Mucosa of stomach (tissue), 1 donor: ENCODE results near the gene RNH1.

Source experiments
- H3K27me3 ChIP-seq: one replicate; pipeline ENCODE4 v1.7.0; 2013; ENCODE audit warnings: mild to moderate bottlenecking, low read length; ENCODE audit not compliant: control insufficient read depth, insufficient read depth
- H3K36me3 ChIP-seq: one replicate; pipeline ENCODE4 v1.7.0; 2013; ENCODE audit warnings: low read length; ENCODE audit not compliant: control insufficient read depth, insufficient read depth
- H3K4me1 ChIP-seq: one replicate; pipeline ENCODE4 v1.7.0; 2013; ENCODE audit warnings: mild to moderate bottlenecking, low read length; ENCODE audit not compliant: control insufficient read depth, insufficient read depth
- H3K4me3 ChIP-seq: one replicate; pipeline ENCODE4 v1.7.0; 2013; ENCODE audit warnings: low read length
- H3K9ac ChIP-seq: one replicate; pipeline ENCODE4 v1.7.0; 2013; ENCODE audit warnings: mild to moderate bottlenecking, low read length, moderate library complexity
- H3K9me3 ChIP-seq: one replicate; pipeline ENCODE4 v1.7.0; 2013; ENCODE audit warnings: mild to moderate bottlenecking, low read length, moderate library complexity; ENCODE audit not compliant: control insufficient read depth
- donor health status: Pancreatic carcinoma.

Gene RNH1

DNA sequence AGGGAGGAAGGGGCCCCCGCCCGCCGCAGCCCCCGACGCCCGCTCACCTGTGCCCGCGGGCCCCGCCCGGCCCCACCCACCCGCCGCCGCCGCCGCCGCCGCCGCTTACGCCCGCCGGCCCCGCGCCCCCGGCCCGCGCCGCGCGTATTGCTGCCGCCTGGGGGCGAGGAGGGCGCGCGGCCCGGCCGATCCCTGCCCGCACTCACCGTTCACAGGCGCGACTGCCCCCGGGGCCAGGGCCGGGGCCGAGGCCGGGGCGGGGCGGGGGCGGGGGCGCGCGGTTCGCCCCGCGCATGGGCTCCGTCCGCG lies 28.1 kb upstream of the RNH1 start:
- H3K4me1 ChIP-seq = peaks cover 37% of the 10 kb centered on the region
- no peak overlapping the region for H3K9ac ChIP-seq
- peaks cover 13% of the 10 kb centered on the region for H3K36me3 ChIP-seq

DNA sequence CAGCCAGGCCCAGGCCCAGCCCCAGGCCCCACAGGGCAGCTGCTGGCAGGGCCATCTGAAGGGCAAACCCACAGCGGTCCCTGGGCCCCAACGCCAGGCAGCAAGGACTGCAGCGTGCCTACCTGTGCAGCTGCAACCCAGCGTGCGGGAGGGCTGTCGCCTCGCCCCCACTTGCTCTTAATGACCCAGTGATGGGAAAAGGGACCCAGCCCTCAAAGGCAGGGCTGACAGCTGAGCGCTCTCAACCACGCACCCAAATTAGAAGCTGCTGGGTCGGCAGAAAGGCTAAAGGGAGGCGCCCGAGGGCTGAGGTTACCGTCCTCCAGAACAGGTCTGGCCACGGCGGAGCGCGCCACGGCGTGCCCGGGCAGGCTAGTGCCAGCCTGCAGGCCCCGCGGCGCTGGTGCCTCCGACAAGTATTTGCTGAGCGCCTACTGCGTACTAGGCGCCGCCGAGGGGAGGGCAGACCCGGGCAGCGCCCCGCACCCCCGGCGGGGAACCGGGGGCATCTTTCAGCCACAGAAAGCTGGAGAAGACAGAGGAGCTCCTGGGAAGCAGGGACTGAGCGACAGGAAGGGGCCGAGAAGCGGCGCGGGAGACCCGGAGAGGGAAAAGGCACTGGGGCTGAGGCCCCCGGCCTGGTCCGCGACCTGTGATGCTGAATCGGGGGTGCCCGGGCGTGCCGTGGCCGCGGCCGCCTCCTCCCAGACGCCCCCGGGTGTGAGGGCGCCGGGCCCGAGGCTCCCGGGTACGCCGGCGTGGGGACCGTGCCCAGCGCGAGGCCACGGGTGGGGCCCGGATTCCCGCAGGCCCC lies 27.6 kb upstream of the RNH1 start:
- Histone ChIP-seq H3K4me3 (peak overlapping the region; percentile 33), H3K4me1 (peaks cover 37% of the 10 kb centered on the region), H3K9ac (peak overlapping the region; percentile 64)

More for the DNA sequence above, 28.1 kb upstream of the RNH1 start:
- H3K27me3 ChIP-seq = peaks cover 6% of the 10 kb centered on the region
- no peaks in the 10 kb centered on the region for H3K9me3 ChIP-seq
- H3K4me3 ChIP-seq = no peak overlapping the region

DNA sequence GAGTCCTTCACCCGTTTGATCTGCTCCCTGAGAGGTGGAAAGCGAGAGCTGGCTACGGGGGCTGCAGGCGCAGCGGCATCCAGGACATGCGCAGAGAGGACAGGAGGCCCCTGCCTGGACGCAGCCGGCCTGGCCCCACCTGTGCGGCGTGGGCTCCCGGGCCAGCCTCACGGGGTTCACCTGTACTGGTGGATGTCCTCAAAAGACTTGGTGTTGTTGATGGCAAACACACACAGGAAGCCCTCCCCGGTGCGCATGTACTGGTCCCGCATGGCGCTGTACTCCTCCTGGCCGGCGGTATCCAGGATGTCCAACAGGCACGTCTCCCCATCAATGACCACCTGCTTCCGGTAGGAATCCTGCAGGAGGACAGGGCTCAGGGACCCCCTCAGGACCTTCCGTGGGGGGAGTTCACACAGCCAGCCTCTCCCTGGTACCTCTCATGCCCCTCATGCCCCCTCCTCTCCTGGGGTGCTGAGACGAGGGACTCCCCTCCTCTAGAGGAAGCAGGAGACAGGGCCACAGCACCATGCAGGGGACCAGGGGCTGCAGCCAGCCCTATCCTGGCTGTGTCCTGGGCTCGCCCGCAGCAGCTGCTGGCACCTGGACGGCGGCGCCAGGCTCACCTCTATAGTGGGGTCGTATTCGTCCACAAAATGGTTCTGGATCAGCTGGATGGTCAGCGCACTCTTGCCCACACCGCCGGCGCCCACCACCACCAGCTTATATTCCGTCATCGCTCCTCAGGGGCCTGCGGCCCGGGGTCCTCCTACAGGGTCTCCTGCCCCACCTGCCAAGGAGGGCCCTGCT lies 26.7 kb upstream of the RNH1 start:
- Histone ChIP-seq H3K36me3 (peaks cover 13% of the 10 kb centered on the region), H3K4me3 (no peak overlapping the region), H3K27me3 (peaks cover 6% of the 10 kb centered on the region), H3K9ac (no peak overlapping the region), H3K9me3 (no peaks in the 10 kb centered on the region), H3K4me1 (peaks cover 37% of the 10 kb centered on the region)

More for the DNA sequence above, 27.6 kb upstream of the RNH1 start:
- H3K9me3 ChIP-seq = no peaks in the 10 kb centered on the region
- H3K36me3 ChIP-seq = peaks cover 13% of the 10 kb centered on the region
- peaks cover 6% of the 10 kb centered on the region for H3K27me3 ChIP-seq

DNA sequence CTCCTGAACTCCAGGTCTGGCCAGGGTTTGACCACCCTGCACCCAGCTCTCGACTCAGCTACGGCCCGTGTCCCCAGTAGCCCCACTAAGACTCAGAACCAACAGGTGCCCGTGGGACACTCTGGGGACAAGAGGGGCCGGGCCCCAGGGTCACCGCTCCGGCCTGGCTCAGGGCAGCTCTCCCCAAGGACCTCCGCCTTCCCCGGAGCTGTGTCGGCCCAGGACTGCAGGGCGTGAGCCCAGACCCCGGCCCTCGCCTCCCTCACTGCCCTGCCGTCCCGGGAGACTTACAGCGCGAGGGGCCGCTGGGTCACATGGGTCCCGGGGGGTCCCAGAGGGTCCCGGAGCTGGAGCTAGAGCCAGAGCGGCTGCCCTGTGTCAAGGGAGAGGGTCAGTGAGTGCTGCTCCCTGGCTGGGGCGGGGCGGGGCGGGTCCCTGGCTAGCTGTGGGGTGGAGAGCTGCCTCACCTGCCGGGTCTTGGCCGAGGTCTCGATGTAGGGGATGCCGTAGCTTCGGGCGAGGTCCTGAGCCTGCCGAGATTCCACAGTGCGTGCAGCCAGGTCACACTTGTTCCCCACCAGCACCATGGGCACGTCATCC lies 26.0 kb upstream of the RNH1 start:
- peaks cover 33% of the 10 kb centered on the region for H3K4me1 ChIP-seq
- peaks cover 5% of the 10 kb centered on the region for H3K27me3 ChIP-seq
- no peak overlapping the region for H3K4me3 ChIP-seq
- H3K9ac ChIP-seq = no peak overlapping the region
- H3K36me3 ChIP-seq = peaks cover 13% of the 10 kb centered on the region
- no peaks in the 10 kb centered on the region for H3K9me3 ChIP-seq

GRCh38 chr11:532527-532985 lies 25.5 kb upstream of the RNH1 start:
- peaks cover under 1% of the 10 kb centered on the region for H3K27me3 ChIP-seq
- H3K9ac ChIP-seq = no peak overlapping the region
- H3K9me3 ChIP-seq = no peaks in the 10 kb centered on the region
- H3K4me1 ChIP-seq = peaks cover 28% of the 10 kb centered on the region
- peaks cover 13% of the 10 kb centered on the region for H3K36me3 ChIP-seq
- no peak overlapping the region for H3K4me3 ChIP-seq

DNA sequence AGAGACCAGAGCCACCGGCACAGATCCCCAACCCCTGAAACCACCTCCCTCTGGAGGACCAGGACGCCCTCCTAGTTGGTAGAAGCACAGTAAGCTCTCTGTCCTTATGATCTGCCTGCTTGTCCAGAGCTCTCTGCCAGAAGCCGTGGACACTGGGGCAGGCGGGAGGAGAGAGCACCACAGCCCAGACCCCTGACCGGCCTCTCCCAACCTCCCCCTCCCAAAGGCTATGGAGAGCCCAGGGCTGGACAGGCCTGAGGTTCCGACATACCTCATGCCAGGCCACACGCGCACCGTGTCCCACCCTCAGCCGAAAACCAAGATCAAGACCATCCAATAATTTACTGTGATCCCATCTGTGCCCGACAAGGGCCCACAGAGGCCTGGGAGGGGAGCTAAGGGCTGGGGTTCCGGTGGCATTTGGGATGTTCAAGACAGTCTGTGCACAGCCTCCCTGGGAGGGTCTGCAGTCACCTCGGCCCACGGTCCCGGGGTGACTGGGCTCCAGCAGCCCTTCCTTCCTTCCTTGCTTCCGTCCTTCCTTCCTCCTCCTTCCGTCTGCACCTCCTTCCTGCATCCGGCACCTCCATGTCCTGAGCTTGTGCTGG lies 25.0 kb upstream of the RNH1 start:
- no peaks in the 10 kb centered on the region for H3K9me3 ChIP-seq
- H3K27me3 ChIP-seq = no peaks in the 10 kb centered on the region
- peaks cover 13% of the 10 kb centered on the region for H3K36me3 ChIP-seq
- H3K4me3 ChIP-seq = no peak overlapping the region
- no peak overlapping the region for H3K9ac ChIP-seq
- H3K4me1 ChIP-seq = peaks cover 23% of the 10 kb centered on the region

GRCh38 chr11:530960-531831 lies 24.2 kb upstream of the RNH1 start:
- Histone ChIP-seq H3K9me3 (no peaks in the 10 kb centered on the region), H3K36me3 (peaks cover 13% of the 10 kb centered on the region), H3K9ac (no peak overlapping the region), H3K4me1 (peaks cover 21% of the 10 kb centered on the region), H3K27me3 (no peaks in the 10 kb centered on the region), H3K4me3 (no peak overlapping the region)

DNA sequence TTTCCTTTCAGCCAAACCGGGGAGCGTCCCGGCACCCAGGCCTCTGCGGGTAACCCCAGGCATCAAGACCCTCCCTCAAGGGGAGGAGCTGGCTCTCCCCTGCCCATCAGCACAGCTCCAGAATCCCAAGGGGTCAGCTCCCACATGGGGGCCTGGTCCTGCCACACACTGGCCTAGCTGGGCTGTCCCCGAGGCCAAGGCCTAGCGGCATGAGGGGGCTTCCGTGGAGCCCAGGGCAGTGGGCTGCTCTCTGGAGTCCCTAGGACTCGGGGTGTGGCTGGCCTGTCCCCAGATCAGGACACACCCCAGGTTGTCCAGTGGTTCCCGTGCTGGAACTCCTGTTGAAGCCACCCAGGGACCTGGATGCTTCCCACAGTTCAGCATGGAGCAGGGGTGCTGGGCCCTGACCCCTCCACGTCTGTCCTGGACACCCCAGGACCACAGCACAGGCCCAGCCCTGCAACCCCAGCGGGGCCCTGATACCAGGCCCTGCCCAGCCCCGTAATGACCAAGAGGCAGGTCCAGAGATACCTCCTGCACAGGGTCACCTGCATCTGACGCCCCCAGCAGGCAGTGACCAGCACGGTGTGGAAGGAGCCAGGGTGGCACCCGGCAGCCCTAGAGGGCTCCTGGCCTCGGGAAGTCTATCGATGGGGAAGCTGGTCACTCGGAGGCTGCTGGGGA lies 22.8 kb upstream of the RNH1 start:
- Histone ChIP-seq H3K4me1 (peaks cover 18% of the 10 kb centered on the region), H3K27me3 (no peaks in the 10 kb centered on the region), H3K9me3 (no peaks in the 10 kb centered on the region), H3K4me3 (no peak overlapping the region), H3K36me3 (peaks cover 13% of the 10 kb centered on the region), H3K9ac (no peak overlapping the region)

DNA sequence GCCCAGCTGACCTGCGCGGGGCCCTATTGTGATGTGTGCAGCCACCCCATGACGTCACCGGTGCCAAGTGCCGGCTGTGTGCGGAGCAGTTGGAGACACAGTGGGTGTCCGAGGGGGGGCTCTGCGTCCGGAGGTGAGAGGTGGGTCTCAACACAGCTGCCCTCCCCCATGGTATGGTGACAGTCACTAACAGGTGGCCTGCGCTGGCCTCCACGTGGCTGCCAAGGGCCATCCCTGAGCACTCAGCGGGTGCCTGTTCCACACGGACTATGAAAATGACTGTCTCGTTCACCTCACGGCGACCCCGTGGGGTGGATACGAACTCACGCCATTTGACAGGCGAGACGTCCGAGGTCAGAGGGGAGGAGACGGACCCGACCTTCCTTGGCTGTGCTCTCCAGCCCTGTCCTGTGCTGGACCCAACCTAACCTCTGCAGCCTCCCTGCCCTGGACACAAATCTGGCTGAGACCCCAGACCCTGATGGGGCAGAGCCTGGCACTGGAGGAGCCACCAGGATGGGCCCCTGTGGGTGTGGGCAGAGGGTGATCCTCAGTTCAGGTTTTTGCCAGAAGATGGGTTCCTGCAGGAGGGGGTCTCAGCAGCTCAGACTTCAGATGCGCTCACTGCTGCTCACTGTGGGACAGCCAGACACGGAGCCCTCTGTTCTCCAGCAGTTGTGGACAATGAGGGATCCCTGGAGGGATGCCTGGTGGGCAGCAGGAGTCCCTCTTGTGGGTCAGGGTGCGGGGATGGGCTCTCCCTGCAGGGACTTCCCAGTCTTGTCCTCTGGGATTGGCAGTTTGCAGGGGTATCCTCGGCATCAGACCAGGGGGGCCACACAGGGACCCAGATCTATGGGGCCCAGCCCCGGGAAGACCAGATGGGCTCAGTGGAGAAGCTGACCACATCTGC lies 22.0 kb upstream of the RNH1 start:
- H3K9ac ChIP-seq = no peak overlapping the region
- H3K36me3 ChIP-seq = peaks cover 13% of the 10 kb centered on the region
- H3K4me3 ChIP-seq = no peak overlapping the region
- H3K4me1 ChIP-seq = peaks cover 12% of the 10 kb centered on the region
- H3K27me3 ChIP-seq = no peaks in the 10 kb centered on the region
- no peaks in the 10 kb centered on the region for H3K9me3 ChIP-seq

DNA sequence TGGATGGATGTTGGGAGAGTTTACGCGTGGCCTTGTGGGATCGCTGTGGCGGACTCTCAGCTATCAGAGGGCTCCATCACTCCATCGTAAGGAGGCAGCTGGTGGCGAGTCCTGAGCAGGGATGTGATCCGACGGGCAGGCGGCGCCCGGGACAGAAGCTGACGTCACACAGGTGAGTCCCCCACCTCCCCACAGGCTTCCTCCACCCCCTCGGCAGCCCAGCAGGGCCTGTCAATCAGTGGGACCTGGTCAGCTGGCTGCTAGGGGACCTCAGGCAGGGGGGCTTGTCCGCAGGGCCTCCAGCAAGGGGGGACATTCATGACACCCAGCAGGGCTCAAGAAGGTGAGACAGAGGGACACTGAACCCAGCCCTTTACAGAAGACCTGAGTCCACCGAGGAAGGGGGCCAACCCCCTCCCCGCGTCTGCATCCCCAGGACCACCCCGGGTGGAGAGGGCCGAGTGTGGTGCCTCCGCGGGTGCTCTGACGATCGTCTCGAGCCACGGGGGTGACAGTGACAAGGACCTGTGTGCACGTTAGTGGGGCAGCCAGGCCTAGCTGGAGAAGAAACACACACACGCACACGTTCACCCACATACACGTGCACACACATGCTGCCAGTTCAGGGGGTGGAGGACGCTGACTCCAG lies 21.2 kb upstream of the RNH1 start:
- H3K36me3 ChIP-seq = peaks cover 9% of the 10 kb centered on the region
- no peaks in the 10 kb centered on the region for H3K27me3 ChIP-seq
- H3K9me3 ChIP-seq = no peaks in the 10 kb centered on the region
- peaks cover 5% of the 10 kb centered on the region for H3K4me1 ChIP-seq
- H3K9ac ChIP-seq = no peak overlapping the region
- no peak overlapping the region for H3K4me3 ChIP-seq
